GM21423 (cell line): ENCODE measurements around the gene OSBPL2.

ENCODE experiments used
- ATAC-seq: cut with Tn5 transposase; IDR thresholded peaks from one replicate; pipeline ENCODE4 v1.9.1; 2021; ENCODE audit warnings: mild to moderate bottlenecking, moderate library complexity; ENCODE audit not compliant: unreplicated experiment

Gene OSBPL2

DNA sequence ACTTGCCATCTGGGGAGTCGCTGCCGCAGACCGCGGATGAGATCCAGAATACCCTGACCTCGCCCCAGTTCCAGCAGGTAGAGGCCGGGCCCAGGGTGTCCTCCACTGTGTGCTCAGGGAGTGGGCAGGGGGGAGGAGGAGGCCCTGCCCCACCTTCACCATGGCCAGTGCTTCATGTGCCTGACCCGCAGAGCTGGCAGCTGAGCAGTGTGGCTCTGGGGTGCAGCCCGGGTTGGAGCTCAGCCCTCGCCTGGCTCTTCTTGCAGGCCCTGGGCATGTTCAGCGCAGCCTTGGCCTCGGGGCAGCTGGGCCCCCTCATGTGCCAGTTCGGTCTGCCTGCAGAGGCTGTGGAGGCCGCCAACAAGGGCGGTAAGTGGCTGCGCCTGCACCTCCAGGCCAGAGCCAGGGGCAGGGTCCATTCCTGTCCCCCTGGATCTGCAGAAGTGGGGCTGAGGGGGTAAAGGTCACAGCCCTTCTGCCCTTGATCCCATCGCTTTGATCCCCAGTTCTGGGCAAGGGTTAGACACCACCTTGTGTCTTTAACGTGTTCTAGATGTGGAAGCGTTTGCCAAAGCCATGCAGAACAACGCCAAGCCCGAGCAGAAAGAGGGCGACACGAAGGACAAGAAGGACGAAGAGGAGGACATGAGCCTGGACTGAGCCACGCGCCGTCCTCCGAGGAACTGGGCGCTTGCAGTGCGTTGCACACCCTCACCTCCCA is 69.9 kb downstream of the OSBPL2 start:
- ATAC-seq, result no peak

DNA sequence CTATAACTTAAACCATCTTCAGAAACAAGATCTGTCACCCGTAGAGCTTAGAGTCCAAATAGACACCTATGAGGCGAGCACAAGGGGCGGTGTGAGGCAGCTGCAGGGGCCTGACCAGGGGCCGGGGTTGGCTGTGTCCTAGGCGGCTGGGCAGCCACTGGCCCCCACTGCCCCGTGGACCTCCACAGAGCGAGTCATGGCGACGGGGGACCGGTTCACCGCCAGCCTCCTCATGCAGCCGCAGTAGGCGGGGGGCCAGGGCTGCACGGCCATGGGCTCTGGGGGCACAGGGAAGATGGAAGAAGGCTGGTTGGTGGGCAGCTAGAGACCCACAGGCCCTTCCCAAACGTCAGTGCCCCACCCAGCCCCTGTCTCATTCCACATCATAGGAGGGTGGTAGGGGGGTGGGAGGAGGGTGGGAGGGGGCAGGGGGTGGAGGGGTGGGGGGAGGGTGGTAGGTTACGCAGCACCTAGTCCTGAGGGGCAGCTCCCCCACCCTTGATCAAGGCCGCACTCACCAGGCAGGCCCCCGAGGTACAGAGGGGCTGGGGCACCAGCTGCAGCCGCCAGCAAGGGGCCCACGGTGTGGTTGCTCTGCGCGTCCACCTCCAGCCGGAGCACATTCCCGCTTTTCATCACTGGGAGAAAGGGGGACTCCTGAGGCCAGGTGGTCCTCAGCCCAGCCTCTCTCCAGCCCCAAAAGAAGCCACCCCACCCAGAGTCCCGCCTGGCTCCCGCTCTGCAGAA is 71.0 kb downstream of the OSBPL2 start:
- ATAC-seq, result no peak

DNA sequence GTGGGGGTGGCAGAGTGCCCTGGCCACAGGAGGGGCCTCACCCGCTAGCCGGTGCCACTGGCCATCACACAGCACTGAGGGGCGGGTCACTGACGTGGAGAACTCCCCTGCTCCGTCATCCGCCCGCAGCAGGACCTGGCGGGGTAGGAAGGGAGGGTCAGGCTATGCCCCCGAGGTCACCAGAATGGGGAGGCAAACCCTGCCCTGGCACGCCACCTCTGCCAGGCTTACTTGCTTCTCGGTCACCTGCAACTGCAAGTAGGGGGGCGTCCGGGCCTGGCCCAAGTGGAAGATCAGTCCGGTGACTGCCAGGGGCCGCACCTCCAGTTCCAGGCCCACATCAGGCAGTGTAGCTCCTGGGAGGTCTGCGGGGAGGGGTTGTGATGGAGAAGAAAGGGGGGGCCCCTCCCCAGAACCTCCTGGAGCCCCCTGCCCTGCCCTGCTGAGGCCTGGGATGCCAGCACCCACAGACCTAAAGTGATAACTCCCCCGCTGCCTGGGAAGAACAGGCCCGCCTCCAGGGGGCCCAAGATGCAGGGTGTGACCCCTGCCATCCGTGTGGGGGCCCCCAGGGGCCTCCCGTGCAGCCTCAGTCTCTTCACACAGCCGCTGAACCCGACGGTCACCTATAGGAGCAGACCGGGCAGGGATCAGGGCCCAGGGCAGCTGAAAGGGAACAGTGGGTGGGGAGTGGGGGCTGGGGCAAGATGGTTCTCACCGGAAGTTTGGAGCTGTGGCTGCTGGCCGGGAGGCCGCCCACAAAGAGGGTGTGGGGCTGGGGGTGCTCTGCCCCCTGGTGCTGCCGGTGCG is 71.8 kb downstream of the OSBPL2 start:
- ATAC-seq, result no peak

DNA sequence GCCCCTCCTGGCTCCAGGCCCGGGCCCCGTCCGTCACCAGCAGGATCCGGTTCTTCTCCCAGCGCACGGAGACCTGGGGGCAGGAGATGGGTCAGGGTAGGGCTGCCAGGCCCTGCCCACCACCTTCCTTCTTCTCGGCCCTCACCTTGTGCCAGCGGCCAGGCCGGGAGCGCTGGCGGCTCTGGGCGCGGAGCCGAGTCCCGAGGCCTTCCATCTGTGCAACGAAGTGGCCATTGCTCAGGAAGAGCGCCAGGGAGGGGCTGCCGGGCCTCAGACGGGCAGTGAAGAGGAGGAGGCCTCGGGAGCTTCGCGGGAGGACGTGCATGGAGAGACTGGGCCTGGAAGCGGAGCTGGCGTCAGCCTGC is 72.4 kb downstream of the OSBPL2 start:
- no peak for ATAC-seq

DNA sequence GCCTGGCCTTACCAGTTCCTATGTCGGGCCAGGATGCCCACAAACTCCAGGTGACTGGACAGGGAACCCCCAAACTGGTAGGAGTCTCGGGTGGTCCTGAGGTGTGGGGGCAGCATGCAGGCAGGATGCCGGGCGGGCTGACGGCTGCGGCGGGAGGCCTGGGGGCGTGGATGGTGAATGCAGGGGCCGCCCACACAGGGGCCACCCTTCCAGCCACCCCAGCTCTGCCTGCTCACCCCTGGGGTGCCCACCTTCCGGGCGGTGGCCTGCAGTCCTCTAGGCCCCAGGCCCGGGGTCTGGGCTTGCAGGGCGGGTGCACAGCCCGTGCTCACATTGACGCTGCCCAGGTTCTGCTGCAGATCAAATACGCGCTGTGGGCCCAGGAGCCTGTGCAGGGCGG is 72.8 kb downstream of the OSBPL2 start:
- ATAC-seq, result no peak

DNA sequence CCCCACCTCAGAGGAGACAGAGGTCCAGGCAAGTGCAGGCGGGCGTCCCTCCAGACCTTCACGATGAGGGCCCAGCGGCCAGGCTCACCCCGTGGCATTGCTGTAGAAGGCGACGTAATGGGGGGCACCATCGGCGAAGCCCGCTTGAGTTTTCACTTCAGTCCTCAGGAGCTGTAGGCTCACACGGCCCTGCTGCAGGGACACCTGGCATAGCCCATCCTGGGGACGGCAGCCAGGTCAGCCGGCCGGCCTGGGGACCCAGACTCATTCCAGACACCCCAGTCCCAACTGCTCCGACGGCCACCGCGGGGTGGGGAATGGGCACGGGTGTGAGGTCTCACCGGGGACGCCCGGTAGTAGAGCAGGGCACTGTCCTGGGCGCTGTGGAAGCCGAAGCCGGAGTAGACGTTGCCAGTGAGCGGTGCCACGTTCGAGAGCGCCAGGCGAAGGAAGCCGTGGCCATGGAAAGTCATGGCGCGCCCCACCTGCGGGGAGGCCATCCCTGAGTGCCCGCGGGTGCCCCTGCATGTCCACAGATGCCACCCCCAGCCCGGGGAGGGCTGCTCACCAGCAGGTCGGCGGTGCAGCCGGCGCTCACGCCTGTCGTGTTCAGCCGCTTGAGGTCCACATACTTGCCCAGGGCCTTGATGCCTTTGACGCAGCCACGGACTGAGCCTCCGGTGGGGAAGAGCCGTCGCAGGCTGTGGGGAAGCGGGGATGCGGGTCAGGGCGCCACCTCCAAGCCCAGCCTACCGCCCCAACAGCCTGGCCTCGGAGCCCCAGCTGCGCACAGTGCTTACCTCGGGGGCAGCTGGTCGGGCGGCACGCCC is 73.7 kb downstream of the OSBPL2 start:
- no peak for ATAC-seq

DNA sequence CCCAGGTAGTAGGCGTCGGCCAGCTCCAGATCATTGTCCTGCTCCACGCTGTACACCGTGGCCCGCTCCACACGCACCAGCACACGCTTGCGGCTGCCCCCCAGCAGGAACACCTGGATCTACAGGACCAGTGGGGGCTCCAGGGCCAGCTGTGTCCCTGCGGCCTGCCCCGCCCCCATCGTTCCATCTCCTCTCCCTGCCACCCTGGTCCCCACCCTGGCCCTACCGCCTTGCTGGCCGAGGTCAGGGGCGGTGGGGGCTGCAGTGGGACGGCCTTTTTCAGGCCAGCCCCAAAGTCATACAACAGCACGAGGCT is 74.3 kb downstream of the OSBPL2 start:
- no peak for ATAC-seq

DNA sequence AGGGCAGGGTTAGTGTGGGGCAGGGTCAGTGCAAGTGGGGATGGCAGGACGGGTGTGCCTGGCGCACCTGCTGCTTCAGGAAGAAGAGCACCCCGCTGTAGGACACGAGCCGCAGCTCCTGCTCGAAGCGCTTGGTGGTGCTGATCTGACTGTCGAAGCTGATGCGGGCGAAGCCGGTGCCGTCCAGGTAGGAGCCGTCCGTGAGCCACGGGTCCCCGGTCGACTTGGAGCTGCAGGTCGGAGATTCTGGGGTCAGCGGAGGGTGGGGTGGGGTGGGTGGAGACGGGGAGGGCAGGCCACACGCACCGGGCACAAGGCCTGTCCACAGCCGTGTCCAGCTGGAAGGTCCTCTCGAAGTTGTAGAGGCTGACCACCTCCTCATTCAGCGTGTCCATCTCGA is 74.7 kb downstream of the OSBPL2 start:
- no peak for ATAC-seq

DNA sequence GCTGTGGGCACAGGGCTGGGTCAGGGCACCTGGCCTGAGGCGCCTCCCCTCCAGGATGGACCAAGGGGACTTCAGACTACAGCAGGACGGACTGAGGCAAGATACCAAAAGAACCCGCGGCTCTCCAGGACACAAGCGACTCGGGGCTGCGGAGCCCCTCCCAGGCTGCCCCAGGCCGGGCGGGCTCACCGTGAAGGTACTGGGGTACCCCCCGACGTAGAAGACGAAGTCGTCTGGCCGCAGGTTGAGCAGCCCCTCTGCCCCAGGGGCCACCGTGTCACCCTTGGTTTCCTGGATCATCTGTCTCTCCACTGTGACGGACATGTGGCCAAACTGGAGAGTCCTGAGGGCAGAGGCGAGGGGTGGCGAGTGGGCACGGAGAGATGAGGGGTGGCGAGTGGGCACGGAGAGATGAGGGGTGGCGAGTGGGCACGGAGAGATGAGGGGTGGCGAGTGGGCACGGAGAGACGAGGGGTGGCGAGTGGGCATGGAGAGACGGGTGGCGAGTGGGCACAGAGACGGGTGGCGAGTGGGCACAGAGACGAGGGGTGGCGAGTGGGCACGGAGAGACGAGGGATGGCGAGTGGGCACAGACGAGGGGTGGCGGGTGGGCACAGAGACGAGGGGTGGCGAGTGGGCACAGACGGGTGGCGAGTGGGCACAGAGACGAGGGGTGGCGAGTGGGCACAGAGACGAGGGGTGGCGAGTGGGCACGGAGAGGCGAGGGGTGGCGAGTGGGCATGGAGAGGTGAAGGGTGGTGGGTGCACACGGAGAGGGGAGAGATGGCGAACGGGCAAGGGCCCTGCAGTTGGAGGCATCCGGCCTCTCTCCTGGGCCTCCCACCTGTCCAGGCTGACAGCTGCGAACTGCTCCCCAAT is 75.4 kb downstream of the OSBPL2 start:
- no peak for ATAC-seq

DNA sequence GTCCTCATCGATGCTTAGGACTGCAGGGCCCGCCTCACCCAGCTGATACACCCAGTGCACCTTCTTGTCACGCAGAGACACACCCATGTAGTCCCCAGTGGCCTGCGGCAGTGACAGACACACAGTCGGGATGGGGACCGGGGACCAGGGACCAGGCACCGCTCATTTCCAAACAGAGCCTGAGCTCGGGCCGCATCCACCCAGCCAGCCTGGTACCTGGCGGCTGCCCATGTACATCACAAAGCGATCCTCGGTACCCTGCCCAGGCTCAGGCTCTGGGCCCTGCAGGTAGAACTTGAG is 76.0 kb downstream of the OSBPL2 start:
- ATAC-seq, result no peak

DNA sequence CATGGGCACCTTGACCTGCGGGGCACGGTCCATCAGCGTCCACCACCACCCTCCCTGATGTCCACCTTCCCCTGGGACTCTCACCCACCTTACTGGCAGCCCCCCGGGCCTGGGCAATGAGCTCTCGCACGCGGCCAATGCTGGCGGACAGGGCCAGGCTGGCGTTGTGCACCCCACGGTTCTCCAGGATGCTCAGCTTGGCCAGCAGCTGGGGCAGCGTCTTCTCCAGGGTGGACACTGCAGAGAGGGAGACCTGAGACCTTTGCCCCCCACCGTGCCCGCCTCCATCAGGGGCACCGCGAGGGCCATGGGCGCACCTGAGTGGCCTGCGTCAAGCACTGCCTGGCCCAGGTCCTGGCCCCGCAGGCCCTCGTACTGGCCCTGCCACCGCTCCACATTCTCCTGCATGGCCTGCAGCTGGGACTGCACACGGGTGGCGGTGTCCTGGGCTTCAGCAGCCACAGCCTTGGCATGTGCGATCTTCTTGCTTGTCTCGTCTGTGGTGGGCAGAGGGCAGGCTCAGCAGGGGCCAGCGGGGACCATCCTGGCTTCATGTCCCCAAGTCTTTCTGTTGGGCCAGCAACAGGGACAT is 76.5 kb downstream of the OSBPL2 start:
- no peak for ATAC-seq

DNA sequence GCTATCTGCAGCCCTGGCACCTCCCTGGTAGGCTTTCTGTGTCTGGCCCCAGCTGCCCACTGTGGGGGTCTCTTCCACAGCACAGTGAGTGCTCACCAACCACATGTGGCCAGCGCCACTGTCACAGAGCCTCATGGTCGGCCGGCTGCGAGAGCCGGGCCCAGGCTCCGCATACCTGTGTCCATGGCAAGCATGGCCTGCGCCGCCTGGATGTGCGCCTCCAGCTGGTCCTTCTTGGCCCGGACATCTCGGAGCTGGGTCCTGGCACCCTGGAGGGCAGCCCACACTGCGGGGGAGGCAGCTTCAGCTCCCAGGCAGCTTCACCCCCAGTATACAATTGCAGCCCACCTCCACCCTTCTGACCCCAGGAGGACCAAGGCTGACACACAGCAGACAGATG is 77.5 kb downstream of the OSBPL2 start:
- ATAC-seq, result no peak

DNA sequence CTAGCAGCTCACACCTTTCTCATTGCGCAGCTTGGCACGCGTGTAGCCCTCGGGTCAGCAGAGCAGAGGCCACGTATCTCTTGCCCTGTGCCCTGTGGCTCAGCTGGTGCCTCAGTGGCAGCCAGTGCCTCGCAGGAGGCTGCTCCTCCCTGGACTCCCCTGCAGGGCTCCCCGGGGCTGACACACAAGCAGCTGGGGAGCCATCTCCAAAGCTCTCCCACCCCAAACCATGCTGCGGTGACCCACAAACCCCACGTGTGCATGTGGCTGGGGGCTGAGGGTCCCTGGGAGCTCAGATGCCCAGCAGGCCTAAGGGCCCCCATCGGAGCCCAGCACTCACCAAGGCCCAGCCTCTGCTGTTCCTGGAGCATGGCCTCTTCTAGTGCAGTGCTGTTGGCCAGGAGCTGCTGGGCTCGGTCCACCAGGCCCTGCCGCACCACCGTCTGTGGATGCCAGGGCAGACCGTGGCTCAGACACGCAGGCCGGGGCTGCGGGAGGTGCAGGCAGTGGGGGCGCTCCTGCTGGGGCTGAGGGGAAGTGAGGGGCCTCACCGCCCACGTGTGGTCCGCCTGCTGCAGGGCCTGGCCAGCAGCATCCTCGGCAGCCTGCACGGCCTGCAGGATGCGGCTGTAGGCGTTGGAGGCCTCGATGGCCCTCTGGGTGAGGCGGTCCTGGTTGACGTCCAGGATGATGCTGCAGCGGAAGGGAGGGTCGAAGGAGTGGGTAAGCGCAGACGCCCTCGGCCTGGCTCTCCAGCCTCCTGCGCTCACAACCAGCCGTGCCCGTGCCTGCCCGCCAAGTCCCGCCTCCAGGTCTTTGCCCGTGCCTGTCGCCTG is 78.2 kb downstream of the OSBPL2 start:
- no peak for ATAC-seq

DNA sequence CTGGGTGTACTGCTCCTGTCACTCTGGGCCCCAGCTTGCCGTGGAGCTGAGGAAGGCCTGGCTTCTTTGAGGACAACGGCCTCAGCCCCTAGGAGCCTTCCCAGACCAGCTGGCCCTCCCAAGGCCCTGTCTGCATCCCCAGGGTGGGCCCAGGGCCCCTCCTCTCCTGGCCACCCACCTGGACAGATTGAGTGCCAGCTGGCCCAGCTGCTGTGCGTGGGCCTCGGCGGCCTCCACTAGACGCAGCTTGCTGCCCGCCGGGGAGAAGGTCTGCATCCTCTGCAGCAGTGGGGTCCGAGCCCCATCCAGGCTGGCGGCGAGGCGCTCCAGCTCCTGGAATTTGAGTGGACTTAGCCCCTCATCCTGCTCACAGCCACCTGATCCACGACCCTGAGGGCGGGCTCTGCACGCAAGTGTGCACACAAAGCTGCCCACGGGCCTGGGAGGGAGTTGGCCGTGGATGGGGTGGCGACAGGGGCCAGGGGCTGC is 78.9 kb downstream of the OSBPL2 start:
- no peak for ATAC-seq

DNA sequence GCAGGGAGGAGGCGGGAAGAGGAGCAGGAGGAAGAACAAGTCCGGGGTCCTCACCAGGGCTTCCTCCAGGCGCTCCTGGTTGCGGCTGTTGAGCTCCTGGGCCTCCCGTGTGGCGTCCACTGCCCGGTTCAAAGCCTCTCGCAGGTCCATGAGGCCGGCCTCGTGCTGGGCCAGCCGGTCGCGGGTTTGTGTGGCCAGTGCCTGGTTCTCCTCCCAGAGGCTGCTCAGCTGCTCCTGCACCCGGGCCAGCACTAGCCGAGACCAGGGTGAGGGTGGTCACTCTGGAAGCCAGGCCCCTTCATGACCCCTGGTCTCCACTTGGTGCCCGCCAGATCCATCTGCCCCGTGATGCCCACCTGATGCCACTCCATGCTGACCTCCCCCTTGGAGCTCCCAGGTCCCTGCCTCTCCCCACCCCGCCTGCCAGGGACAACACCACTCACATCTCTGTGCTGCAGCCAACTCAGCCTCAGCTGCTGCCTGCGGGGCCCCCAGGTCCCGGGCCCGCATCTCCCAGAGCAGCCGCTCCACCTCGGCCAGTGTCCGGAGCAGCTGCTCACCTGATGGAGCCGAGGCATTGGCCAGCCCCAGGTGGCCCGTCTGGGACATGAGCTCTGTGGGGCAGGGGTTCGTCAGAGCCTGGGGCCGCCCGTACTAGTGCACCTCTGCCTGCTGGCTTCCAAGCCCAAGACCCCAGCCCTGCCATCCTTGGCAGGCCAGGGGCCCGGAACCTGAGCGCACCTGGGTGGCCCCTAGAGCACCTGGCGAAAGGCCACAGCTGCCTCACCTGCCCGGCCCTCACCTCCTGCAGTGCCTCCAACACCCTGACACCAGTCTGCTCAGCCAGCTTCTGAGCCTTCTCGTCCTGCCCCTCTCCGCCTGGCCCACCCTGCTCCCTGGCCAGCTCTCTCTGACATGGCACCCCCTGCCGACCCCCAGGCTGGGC is 80.4 kb downstream of the OSBPL2 start:
- ATAC-seq, result no peak

DNA sequence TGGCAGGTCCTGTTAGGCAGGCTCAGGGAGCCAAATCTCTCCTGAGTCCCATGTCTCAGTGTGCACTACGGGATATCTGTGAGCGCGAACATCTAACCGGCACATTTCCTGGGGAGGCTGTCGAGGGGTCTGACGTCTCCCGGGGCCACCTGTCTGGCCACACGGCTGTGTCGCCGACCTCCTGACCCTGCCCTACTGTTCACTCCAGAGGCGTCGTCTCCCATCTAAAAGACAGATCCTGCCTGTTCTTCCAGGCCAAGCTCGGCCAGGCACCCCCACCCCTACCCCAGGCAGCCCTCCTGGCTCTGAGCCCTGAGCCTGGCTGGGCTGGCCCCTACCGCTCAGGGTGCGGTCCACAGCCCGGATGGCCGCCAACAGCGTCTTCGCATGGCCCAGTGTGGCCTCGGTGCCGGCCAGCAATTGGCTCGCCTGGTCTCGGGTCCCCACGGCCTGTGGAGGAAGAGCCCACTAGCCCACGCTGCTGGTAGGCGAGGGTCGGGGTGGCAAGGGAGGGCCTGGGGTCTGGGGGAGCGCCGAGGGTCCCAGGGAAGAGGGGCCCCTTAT is 81.1 kb downstream of the OSBPL2 start:
- ATAC-seq, result no peak

DNA sequence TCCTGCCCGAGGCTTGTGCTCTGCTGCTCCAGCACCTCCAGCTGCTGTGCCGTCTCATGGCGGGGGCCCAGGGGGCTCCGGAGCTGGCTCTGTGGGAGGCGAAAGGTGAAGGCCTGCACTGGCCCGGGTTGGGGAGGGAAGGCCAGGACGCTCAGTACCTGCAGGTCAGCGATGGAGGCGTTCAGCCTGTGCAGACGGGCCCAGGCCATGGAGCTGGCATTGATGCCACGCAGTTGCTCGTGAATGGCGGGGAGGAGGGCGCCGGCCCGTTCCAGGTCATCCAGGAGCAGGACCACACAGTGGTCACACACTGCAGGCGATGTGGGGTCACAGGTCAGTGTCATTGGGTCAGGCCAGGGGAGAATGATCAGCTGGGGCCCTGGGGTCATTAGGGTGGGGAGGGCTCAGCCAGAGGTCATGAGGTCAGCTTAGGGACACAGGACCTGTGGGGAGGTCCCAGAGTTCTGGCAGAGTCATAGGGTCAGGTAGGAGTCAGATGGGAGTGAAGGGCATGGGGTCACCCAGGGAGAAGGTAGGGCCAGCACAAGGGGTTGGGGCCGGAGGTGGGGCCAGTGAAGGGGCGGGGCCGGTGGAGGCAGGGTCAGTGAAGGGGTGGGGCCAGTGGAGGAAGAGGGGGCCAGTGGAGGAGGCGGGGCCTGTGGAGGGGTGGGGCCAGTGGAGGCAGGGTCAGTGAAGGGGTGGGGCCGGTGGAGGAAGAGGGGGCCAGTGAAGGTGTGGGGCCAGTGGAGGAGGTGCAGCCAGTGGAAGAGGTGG is 82.4 kb downstream of the OSBPL2 start:
- ATAC-seq, result no peak
